ENCODE data around the gene MOAP1. TPM values are rescaled to one million over a fixed set of nuclear protein-coding genes. Genes with fewer than 3 reads are reported as not detected.
"Not testable (repeated sequence)": the region's sequence is repeated elsewhere in the genome, so short reads cannot be mapped to it uniquely, and the experiment has no call there.

MOAP1 gene
- polyA plus RNA-seq, 4 donors, result 37.2 to 46.0 (median 43.7) TPM

- DNase-seq (ENCODE audit: low read depth in 4 of 4, low spot score in 2 of 4), result no peak
Measured at GRCh38 chr14:93150227-93151208, 34.2 kb downstream of the MOAP1 start.

DNA sequence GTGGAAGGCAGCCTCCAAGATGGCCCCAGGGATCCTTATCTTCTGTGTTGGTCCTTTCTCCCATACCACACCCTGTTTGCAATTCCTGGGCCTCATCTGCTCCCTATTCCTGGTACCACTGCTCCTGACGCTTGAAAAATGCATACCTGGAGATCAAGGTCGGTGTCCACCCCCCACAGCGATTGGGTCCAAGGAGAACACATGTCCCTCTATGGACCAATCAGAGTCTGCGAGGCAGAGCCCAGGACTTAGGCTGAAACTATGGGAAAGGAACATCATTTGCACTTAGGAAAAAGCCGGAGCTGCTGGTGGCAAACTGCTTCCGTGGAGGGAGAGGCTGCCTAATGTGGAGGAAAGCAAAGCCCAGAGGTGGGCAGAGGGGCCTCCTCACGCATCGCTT, 35.7 kb downstream of the MOAP1 start:
- no peak for DNase-seq (ENCODE audit: low read depth in 4 of 4, low spot score in 2 of 4)

DNA sequence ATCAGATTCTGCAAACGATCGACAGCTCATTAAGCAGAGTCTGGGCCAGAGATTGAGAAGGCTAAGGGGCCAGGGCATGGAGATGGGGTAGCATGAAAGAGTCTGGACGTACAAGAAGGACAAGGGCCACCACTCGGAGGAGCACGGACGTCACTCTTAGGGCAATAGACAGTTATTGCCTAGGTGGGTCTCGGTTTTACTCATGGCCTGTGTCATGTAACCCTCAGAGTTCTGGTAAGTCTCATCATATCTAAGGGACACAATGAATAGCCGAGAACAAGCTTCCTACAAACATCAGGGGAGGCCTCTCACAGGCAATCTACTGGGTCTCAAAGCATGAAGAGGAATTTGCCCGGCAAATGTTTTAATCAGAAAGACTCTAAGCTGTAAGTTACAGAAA, 38.6 kb downstream of the MOAP1 start:
- DNase-seq (ENCODE audit: low read depth in 4 of 4, low spot score in 2 of 4), result no peak

DNA sequence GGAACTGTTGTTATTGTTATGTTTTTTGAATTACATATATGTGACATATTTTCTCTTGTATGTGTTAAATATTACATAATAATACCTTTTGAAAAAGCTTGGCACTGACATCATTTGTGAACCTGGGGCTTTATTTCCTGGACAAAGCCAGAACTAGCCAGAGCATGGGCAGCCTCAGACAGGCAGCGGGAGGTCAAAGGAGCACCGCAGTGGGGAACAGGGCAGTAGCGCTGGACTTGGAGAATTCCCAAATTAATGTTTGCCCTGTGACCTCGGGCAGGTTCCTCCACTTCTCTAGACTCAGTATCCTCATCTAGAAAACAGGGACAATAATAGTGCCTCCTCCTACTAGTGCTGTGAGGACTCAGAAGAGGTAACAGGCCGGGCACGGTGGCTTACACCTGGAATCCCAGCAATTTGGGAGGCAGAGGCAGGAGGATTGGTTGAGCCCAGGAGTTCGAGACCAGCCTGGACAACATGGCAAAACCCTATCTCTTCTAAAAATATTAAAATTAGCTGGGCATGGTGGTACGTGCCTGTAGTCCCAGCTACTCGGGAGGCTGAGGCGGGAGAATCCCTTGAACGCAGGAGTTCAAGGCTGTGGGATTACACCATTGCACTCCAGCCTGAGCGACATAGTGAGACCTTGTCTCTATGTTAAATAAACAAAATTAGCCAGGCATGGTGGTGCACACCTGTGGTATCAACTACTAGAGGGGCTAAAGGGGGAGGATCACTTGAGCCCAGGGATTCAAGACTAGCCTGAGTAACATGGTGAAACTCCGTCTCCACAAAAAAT, 41.6 kb downstream of the MOAP1 start:
- no peak for DNase-seq (ENCODE audit: low read depth in 4 of 4, low spot score in 2 of 4)

DNA sequence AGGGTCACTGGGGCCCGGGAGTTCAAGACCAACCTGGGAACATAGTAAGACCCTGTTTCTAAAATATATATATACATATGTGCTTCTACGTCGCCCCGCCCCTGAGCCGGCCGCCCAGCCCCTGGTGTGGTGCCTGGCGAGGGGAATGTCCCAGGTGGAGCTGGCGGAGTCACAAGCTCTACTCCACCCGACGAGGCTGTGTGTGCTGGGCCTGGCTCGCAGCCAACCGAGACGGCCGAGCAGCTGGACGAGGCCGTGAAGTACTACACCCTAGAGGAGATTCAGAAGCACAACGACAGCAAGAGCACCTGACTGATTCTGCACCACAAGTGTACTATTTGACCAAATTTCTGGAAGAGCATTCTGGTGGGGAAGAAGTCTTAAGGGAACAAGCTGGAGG, 46.8 kb downstream of the MOAP1 start:
- DNase-seq (ENCODE audit: low read depth in 4 of 4, low spot score in 2 of 4), result no peak

DNA sequence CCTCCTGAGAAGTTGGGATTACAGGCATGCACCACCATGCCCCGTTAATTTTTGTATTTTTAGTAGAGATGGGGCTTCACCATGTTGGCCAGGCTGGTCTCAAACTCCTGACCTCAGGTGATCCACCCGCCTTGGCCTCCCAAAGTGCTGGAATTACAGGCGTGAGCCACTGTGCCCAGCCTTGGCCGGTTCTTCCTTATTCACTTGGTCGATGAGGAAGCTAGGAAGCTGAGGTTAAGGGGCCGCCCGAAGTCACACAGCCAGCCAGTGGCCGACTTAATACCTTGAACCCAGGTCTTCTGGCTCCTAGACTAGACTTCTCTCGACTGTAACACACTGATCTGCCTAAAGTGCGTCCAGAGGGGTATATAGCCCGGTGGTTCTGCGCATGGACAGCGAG, 48.2 kb downstream of the MOAP1 start:
- DNase-seq (ENCODE audit: low read depth in 4 of 4, low spot score in 2 of 4), result not testable (repeated sequence)

GRCh38 chr14:93136009-93136408, 48.7 kb downstream of the MOAP1 start:
- DNase-seq (ENCODE audit: low read depth in 4 of 4, low spot score in 2 of 4), result no peak

- no peak for DNase-seq (ENCODE audit: low read depth in 4 of 4, low spot score in 2 of 4)
Measured at GRCh38 chr14:93135399-93135798, 49.3 kb downstream of the MOAP1 start.

DNA sequence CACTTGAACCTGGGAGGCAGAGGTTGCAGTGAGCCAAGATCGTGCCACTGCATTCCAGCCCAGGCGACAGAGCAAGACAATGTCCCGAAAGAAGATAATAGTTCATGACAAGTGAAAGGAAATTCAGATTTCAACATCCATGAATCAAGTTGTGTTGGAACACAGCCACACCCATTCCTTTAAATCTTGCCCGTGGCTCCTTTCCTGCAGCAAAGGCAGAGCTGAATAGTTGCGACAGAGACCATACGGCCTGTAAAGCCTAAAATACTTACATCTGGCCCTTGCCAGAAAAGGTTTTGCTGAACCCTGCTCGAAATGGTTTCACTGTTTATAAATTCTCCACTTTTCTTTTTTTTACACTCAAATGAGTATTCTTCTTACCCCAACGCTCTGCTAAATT, 51.2 kb downstream of the MOAP1 start:
- DNase-seq (ENCODE audit: low read depth in 4 of 4, low spot score in 2 of 4), result no peak

GRCh38 chr14:93132472-93133065, 52.1 kb downstream of the MOAP1 start:
- DNase-seq (ENCODE audit: low read depth in 4 of 4, low spot score in 2 of 4), result no peak

Other genes with a start within 250 kb of the MOAP1 start
- 10 to 100 TPM; 26.9 to 36.1 (median 34.2) TPM for gene ITPK1, start 69.0 kb downstream of the MOAP1 start, polyA plus RNA-seq (ENCODE audit: insufficient read length in 4 of 4)
- gene LYSET, start 420 bp upstream of the MOAP1 start, polyA plus RNA-seq (ENCODE audit: insufficient read length in 4 of 4), result 10 to 100 TPM; 34.2 to 42.5 (median 39.4) TPM
- gene GON7, start 22.2 kb upstream of the MOAP1 start, polyA plus RNA-seq (ENCODE audit: insufficient read length in 4 of 4), result 10 to 100 TPM; 17.5 to 20.9 (median 19.6) TPM
- gene UBR7, start 22.4 kb upstream of the MOAP1 start, polyA plus RNA-seq (ENCODE audit: insufficient read length in 4 of 4), result 10 to 100 TPM; 35.4 to 43.1 (median 36.6) TPM
- 10 to 100 TPM; 42.6 to 59.2 (median 49.0) TPM for gene BTBD7, start 148.1 kb upstream of the MOAP1 start, polyA plus RNA-seq (ENCODE audit: insufficient read length in 4 of 4)
- 1 to 10 TPM in 1 of 4 donors, under 1 TPM in 3; 0.33 to 1.3 (median 0.42) TPM for gene COX8C, start 162.3 kb upstream of the MOAP1 start, polyA plus RNA-seq (ENCODE audit: insufficient read length in 4 of 4)
- gene UNC79, start 246.0 kb upstream of the MOAP1 start, polyA plus RNA-seq (ENCODE audit: insufficient read length in 4 of 4), result 1 to 10 TPM in 2 of 4 donors, under 1 TPM in 2; 0.75 to 1.5 (median 1.1) TPM

All from left renal cortex interstitium (tissue), 4 donors.